Stomach (tissue), 4 donors: ENCODE results near the gene DOCK6.

ENCODE experiments used
- EP300 ChIP-seq: sonication (generic); formaldehyde crosslinking; IDR thresholded peaks from one replicate; pipeline ENCODE4 v1.6.1; 2017; ENCODE audit warnings: antibody characterized with exemption
- POLR2A ChIP-seq, 4 donors: fragments of 450-650 bp; IDR thresholded peaks; one replicate each; pipeline ENCODE4 v1.6.1; 2016; ENCODE audit warnings: antibody characterized with exemption in 4 of 4, control low read depth in 2 of 4, mild to moderate bottlenecking in 1 of 4, moderate library complexity in 1 of 4
- POLR2AphosphoS5 ChIP-seq, 3 donors: sonication (generic); formaldehyde crosslinking; IDR thresholded peaks; one replicate each; pipeline ENCODE4 v1.6.1; 2016; ENCODE audit warnings: antibody characterized with exemption in 3 of 3
- TF ChIP-seq, protein P1 (sequence below), 7 experiments: fragments of 450-650 bp in 4 of 7; fragments of 200-600 bp in 3 of 7; sonication (generic) in 3 of 7; IDR thresholded peaks; one replicate each; pipeline ENCODE4 v1.5.1; 2016 to 2019; ENCODE audit warnings: antibody characterized with exemption in 7 of 7, control low read depth in 2 of 7, mild to moderate bottlenecking in 1 of 7

DNA sequence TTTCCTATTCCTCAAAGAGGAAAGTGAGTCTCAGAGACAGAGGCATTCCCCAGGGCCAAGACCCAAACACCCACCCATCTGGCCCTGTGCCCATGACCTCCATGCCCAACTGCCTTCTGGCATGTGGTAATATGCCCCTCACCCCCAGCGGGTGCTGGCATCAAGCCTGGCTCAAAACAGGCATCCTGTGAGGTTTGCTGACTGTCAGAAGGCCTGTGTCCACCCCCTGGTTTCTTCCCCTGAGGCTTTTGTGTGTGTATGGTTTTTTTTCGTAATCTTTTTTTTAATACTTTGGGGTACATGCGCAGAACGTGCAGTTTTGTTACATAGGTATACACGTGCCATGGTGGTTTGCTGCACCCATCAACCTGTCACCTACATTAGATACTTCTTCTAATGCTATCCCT, 57.4 kb downstream of the DOCK6 start:
- TF ChIP-seq, protein P1, sequence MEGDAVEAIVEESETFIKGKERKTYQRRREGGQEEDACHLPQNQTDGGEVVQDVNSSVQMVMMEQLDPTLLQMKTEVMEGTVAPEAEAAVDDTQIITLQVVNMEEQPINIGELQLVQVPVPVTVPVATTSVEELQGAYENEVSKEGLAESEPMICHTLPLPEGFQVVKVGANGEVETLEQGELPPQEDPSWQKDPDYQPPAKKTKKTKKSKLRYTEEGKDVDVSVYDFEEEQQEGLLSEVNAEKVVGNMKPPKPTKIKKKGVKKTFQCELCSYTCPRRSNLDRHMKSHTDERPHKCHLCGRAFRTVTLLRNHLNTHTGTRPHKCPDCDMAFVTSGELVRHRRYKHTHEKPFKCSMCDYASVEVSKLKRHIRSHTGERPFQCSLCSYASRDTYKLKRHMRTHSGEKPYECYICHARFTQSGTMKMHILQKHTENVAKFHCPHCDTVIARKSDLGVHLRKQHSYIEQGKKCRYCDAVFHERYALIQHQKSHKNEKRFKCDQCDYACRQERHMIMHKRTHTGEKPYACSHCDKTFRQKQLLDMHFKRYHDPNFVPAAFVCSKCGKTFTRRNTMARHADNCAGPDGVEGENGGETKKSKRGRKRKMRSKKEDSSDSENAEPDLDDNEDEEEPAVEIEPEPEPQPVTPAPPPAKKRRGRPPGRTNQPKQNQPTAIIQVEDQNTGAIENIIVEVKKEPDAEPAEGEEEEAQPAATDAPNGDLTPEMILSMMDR (IDR thresholded peaks at IDR 0.05), result no peak
- TF ChIP-seq POLR2AphosphoS5 (IDR thresholded peaks at IDR 0.05) (no peak), POLR2A (IDR thresholded peaks at IDR 0.05) (no peak), EP300 (no peak)
